GM23338 (cell line): ENCODE data around the gene SLC35A1. TPM values are rescaled to one million over a fixed set of nuclear protein-coding genes. Genes with fewer than 3 reads are reported as not detected.

ENCODE experiments used
- ATAC-seq: fragments of 200-7000 bp; cut with Tn5 transposase; 3 replicates; pipeline ENCODE4 v1.9.1; 2020
- DNase-seq: peaks from one replicate; pipeline ENCODE4 v3.0.0-alpha.2; 2015; ENCODE audit warnings: low spot score
- H2AFZ ChIP-seq: fragments of 200-600 bp; sonication (generic); 2 replicates; pipeline ENCODE4 v1.8.0; 2016; ENCODE audit warnings: antibody characterized with exemption, mild to moderate bottlenecking, moderate library complexity
- H3F3A ChIP-seq: fragments of 200-600 bp; sonication (generic); replicated peaks from 2 replicates; pipeline ENCODE4 v1.8.0; 2017; ENCODE audit warnings: antibody characterized with exemption, mixed run types, low read depth
- H3K27ac ChIP-seq: fragments of 200-600 bp; sonication (generic); 2 replicates; pipeline ENCODE4 v1.6.1; 2016; ENCODE audit warnings: low read depth
- H3K27me3 ChIP-seq: fragments of 200-600 bp; sonication (generic); 2 replicates; pipeline ENCODE4 v1.8.0; 2016; ENCODE audit warnings: mild to moderate bottlenecking, mixed run types, moderate library complexity; ENCODE audit not compliant: insufficient read depth
- H3K36me3 ChIP-seq: fragments of 200-600 bp; sonication (generic); 2 replicates; pipeline ENCODE4 v1.8.0; 2016; ENCODE audit warnings: mild to moderate bottlenecking; ENCODE audit not compliant: insufficient read depth
- H3K4me1 ChIP-seq: fragments of 200-600 bp; sonication (generic); 2 replicates; pipeline ENCODE4 v1.8.0; 2016; ENCODE audit warnings: mild to moderate bottlenecking, moderate library complexity; ENCODE audit not compliant: insufficient read depth
- H3K4me2 ChIP-seq: fragments of 200-600 bp; sonication (generic); 2 replicates; pipeline ENCODE4 v1.7.1; 2017; ENCODE audit warnings: mixed run types
- H3K4me3 ChIP-seq: fragments of 200-600 bp; sonication (generic); 2 replicates; pipeline ENCODE4 v1.6.1; 2016; ENCODE audit warnings: mixed run types
- H3K79me2 ChIP-seq: fragments of 200-600 bp; sonication (generic); replicated peaks from 2 replicates; pipeline ENCODE4 v1.8.0; 2017; ENCODE audit warnings: mild to moderate bottlenecking; ENCODE audit not compliant: insufficient read depth
- H3K9me2 ChIP-seq: fragments of 200-600 bp; sonication (generic); 2 replicates; pipeline ENCODE4 v1.8.0; 2017; ENCODE audit not compliant: insufficient read depth
- H4K20me1 ChIP-seq: fragments of 200-600 bp; sonication (generic); replicated peaks from 2 replicates; pipeline ENCODE4 v1.8.0; 2017; ENCODE audit warnings: mild to moderate bottlenecking; ENCODE audit not compliant: insufficient read depth
- H3K27ac Mint-ChIP-seq: 2 replicates; pipeline ENCODE4 v1.8.0; 2020; ENCODE audit warnings: inconsistent platforms, mild to moderate bottlenecking, moderate library complexity, mixed read lengths
- H3K27me3 Mint-ChIP-seq: 3 replicates; pipeline ENCODE4 v1.8.0; 2022; ENCODE audit warnings: low read depth, mild to moderate bottlenecking, moderate library complexity, mixed read lengths, inconsistent platforms; ENCODE audit not compliant: insufficient read depth, poor library complexity
- H3K36me3 Mint-ChIP-seq: 3 replicates; pipeline ENCODE4 v1.8.0; 2021; ENCODE audit warnings: low read depth, mild to moderate bottlenecking, inconsistent platforms, moderate library complexity, mixed read lengths
- H3K4me1 Mint-ChIP-seq: 3 replicates; pipeline ENCODE4 v1.8.0; 2020; ENCODE audit warnings: mild to moderate bottlenecking, inconsistent platforms, mixed read lengths
- H3K4me3 Mint-ChIP-seq: 3 replicates; pipeline ENCODE4 v1.8.0; 2021; ENCODE audit warnings: moderate library complexity, mild to moderate bottlenecking, inconsistent platforms, mixed read lengths
- H3K9me3 Mint-ChIP-seq: 3 replicates; pipeline ENCODE4 v1.8.0; 2020; ENCODE audit warnings: moderate library complexity, mild to moderate bottlenecking, inconsistent platforms, mixed read lengths
- CREB1 ChIP-seq: fragments of 250-450 bp; sonication (Bioruptor Pico); IDR thresholded peaks from 2 replicates; pipeline ENCODE4 v1.5.0; 2020; ENCODE audit warnings: low read depth, mild to moderate bottlenecking, moderate library complexity
- CTCF ChIP-seq, 2 experiments: fragments of 200-600 bp in 1 of 2; sonication (generic) in 1 of 2; conservative IDR thresholded peaks; 2 replicates each; pipeline versions ENCODE4 v1.5.1 to v1.6.1; 2016 to 2017; ENCODE audit warnings: antibody characterized with exemption in 2 of 2, low read depth in 2 of 2, mild to moderate bottlenecking in 2 of 2, moderate library complexity in 1 of 2
- ETS1 ChIP-seq: IDR thresholded peaks from 2 replicates; pipeline ENCODE4 v1.6.1; 2016; ENCODE audit warnings: antibody characterized with exemption
- EZH2 ChIP-seq: fragments of 200-600 bp; sonication (generic); IDR thresholded peaks from one replicate; pipeline ENCODE4 v1.8.0; 2017; ENCODE audit warnings: antibody characterized with exemption, mild to moderate bottlenecking, low read depth; ENCODE audit not compliant: unreplicated experiment
- EZH2phosphoT487 ChIP-seq: fragments of 200-600 bp; sonication (generic); IDR thresholded peaks from one replicate; pipeline ENCODE4 v1.8.1; 2018; ENCODE audit warnings: antibody characterized with exemption; ENCODE audit not compliant: unreplicated experiment
- JUNB ChIP-seq: IDR thresholded peaks from one replicate; pipeline ENCODE4 v1.6.1; 2016; ENCODE audit warnings: antibody characterized with exemption; ENCODE audit not compliant: unreplicated experiment
- NANOG ChIP-seq: IDR thresholded peaks from 2 replicates; pipeline ENCODE4 v1.6.1; 2016; ENCODE audit warnings: antibody characterized with exemption, borderline replicate concordance
- POLR2AphosphoS5 ChIP-seq: IDR thresholded peaks from 2 replicates; pipeline ENCODE4 v1.6.1; 2016; ENCODE audit warnings: antibody characterized with exemption, low read depth
- REST ChIP-seq: IDR thresholded peaks from one replicate; pipeline ENCODE4 v1.6.1; 2018; ENCODE audit warnings: antibody characterized with exemption; ENCODE audit not compliant: unreplicated experiment
- STAT1 ChIP-seq: IDR thresholded peaks from one replicate; pipeline ENCODE4 v1.6.1; 2016; ENCODE audit warnings: antibody characterized with exemption; ENCODE audit not compliant: unreplicated experiment
- ZNF114 ChIP-seq: fragments of 250-450 bp; sonication (Bioruptor Pico); IDR thresholded peaks from 2 replicates; pipeline ENCODE4 v1.5.0; 2020; ENCODE audit warnings: mild to moderate bottlenecking, moderate library complexity
- ZNF331 ChIP-seq: fragments of 250-450 bp; sonication (Bioruptor Pico); IDR thresholded peaks from 2 replicates; pipeline ENCODE4 v1.5.0; 2020; ENCODE audit warnings: low read depth, mild to moderate bottlenecking, moderate library complexity
- ZNF462 ChIP-seq: fragments of 250-450 bp; sonication (Bioruptor Pico); IDR thresholded peaks from 2 replicates; pipeline ENCODE4 v1.5.0; 2020; ENCODE audit warnings: mild to moderate bottlenecking, moderate library complexity
- polyA plus RNA-seq: library from polyadenylated mRNA; unstranded; fragments of >200 nt; fragmentation: Nextera tagmentation; extraction: Ambion mirVana; gene quantifications from 2 replicates; pipeline ENCODE4 v1.2.1, GENCODE V29; 2016
- total RNA-seq: library from RNA; depleted of rRNA; stranded (reverse); fragments of >200 nt; shearing (Covaris generic); gene quantifications from 2 replicates; pipeline ENCODE4 v1.2.3, GENCODE V29; 2014

Gene SLC35A1
- total and polyA plus RNA-seq, 2 experiments from 2014 or later, result 11.1 to 15.1 TPM

- Histone ChIP-seq H3K36me3 (no peaks in the 10 kb centered on the region), H3F3A (no peaks in the 10 kb centered on the region), H2AFZ (no peak overlapping the region), H3K4me2 (no peak overlapping the region), H3K27me3 (no peaks in the 10 kb centered on the region), H3K9me2 (no peaks in the 10 kb centered on the region), H3K27ac (no peak overlapping the region), H3K4me1 (peaks cover 6% of the 10 kb centered on the region; the same call in 1 of the 2 replicates), H4K20me1 (no peaks in the 10 kb centered on the region), H3K79me2 (no peaks in the 10 kb centered on the region), H3K4me3 (no peak overlapping the region)
- no peak overlapping the region for H3K27ac Mint-ChIP-seq
- H3K27me3 Mint-ChIP-seq, result no peaks in the 10 kb centered on the region
- H3K9me3 Mint-ChIP-seq, result no peaks in the 10 kb centered on the region
- no peaks in the 10 kb centered on the region for H3K36me3 Mint-ChIP-seq
- no peak overlapping the region for H3K4me3 Mint-ChIP-seq
- TF ChIP-seq ZNF462 (CRISPR knock-in tag) (no peak), ZNF331 (no peak), JUNB (no peak), ZNF114 (CRISPR knock-in tag) (no peak), EZH2phosphoT487 (no peak), NANOG (no peak), CREB1 (no peak), REST (no peak), CTCF (conservative IDR thresholded peaks at IDR 0.05; ENCODE audit: low read depth in 2 of 2) (no peak), EZH2 (no peak), POLR2AphosphoS5 (no peak), STAT1 (no peak), ETS1 (no peak)
- DNase-seq, result no peak
- H3K4me1 Mint-ChIP-seq, result no peaks in the 10 kb centered on the region
- no peak for ATAC-seq
Observed at GRCh38 chr6:87498048-87498447, 25.3 kb downstream of the SLC35A1 start.
